Measurements from ENCODE around the gene GPLD1.

Gene GPLD1

GRCh38 chr6:24382220-24382540 is 107.2 kb downstream of the GPLD1 start:
- DNase-seq (ENCODE audit: low read depth) = no peak

GRCh38 chr6:24381476-24382219 is 107.7 kb downstream of the GPLD1 start:
- no peak for DNase-seq (ENCODE audit: low read depth)

- no peak for DNase-seq (ENCODE audit: low read depth)
Observed at GRCh38 chr6:24378473-24379097, 110.8 kb downstream of the GPLD1 start.

Measured in stimulated activated CD8-positive, alpha-beta memory T cell treated with anti-CD3 and anti-CD28 coated beads, Interleukin-15, amount 100 ng/mL, for 1 hour (primary cell).